ENCODE measurements around the gene PDCD11. TPM values are rescaled to one million over a fixed set of nuclear protein-coding genes. Genes with fewer than 3 reads are reported as not detected.
"Not testable (repeated sequence)": the region's sequence is repeated elsewhere in the genome, so short reads cannot be mapped to it uniquely, and the experiment has no call there.

PDCD11 gene
- total and polyA plus RNA-seq, 4 donors = 8.3 to 20.9 (median 9.8) TPM

DNA sequence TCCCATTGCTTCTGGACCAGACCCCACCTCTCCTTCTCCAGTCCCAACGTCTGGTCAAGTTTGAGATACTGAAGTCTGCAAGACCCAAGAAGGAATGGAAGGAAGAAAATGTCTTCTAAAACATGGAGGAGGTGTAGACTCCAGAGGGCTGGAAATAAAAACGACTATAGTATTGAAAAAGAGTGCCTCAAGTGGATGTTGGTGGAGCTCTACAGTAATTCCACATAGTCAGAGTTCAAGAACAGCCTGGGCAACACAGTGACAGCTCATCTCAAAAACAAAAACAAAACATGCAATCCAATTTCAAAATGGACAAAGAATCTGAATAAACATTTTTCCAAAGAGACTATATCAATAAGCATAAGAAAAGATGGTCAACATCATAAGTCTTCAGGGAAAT lies 43.1 kb upstream of the PDCD11 start:
- H3K4me3 ChIP-seq (ENCODE audit: low read depth in 1 of 3, low read length in 3 of 3) = no peak overlapping the region
- 44% methylated on average over 2 of the region's 2 CpGs for WGBS
- no peak overlapping the region for H3K9ac ChIP-seq (ENCODE audit: low read depth in 1 of 2, low read length in 2 of 2)
- DNase-seq (ENCODE audit: low spot score) = no peak
- H3K4me1 ChIP-seq (ENCODE audit: control insufficient read depth in 4 of 4, insufficient read depth in 4 of 4, low read length in 3 of 4) = peaks cover 2 to 10% (median 5%) of the 10 kb centered on the region in 4 donors
- TF ChIP-seq HNF4A (conservative IDR thresholded peaks at IDR 0.05) (no peak), JUND (IDR thresholded peaks at IDR 0.05) (no peak), YY1 (IDR thresholded peaks at IDR 0.05) (no peak), RXRA (IDR thresholded peaks at IDR 0.05) (no peak)
- TF ChIP-seq, protein P1, sequence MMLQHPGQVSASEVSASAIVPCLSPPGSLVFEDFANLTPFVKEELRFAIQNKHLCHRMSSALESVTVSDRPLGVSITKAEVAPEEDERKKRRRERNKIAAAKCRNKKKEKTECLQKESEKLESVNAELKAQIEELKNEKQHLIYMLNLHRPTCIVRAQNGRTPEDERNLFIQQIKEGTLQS (IDR thresholded peaks at IDR 0.05) = no peak
- TF ChIP-seq, protein P2, sequence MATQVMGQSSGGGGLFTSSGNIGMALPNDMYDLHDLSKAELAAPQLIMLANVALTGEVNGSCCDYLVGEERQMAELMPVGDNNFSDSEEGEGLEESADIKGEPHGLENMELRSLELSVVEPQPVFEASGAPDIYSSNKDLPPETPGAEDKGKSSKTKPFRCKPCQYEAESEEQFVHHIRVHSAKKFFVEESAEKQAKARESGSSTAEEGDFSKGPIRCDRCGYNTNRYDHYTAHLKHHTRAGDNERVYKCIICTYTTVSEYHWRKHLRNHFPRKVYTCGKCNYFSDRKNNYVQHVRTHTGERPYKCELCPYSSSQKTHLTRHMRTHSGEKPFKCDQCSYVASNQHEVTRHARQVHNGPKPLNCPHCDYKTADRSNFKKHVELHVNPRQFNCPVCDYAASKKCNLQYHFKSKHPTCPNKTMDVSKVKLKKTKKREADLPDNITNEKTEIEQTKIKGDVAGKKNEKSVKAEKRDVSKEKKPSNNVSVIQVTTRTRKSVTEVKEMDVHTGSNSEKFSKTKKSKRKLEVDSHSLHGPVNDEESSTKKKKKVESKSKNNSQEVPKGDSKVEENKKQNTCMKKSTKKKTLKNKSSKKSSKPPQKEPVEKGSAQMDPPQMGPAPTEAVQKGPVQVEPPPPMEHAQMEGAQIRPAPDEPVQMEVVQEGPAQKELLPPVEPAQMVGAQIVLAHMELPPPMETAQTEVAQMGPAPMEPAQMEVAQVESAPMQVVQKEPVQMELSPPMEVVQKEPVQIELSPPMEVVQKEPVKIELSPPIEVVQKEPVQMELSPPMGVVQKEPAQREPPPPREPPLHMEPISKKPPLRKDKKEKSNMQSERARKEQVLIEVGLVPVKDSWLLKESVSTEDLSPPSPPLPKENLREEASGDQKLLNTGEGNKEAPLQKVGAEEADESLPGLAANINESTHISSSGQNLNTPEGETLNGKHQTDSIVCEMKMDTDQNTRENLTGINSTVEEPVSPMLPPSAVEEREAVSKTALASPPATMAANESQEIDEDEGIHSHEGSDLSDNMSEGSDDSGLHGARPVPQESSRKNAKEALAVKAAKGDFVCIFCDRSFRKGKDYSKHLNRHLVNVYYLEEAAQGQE (IDR thresholded peaks at IDR 0.05) = no peak
- TF ChIP-seq, protein P3, sequence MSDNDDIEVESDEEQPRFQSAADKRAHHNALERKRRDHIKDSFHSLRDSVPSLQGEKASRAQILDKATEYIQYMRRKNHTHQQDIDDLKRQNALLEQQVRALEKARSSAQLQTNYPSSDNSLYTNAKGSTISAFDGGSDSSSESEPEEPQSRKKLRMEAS (IDR thresholded peaks at IDR 0.05) = no peak
- no peaks in the 10 kb centered on the region for H3K27me3 ChIP-seq (ENCODE audit: control insufficient read depth in 4 of 4, insufficient read depth in 4 of 4, low read length in 3 of 4)
- no peaks in the 10 kb centered on the region for H3K9me3 ChIP-seq (ENCODE audit: control insufficient read depth in 4 of 4, low read length in 3 of 4)
- H3K36me3 ChIP-seq (ENCODE audit: control insufficient read depth in 4 of 4, insufficient read depth in 3 of 4, low read depth in 1 of 4, low read length in 3 of 4) = peaks cover 0 to 2% (median 0%) of the 10 kb centered on the region in 4 donors
- H3K27ac ChIP-seq (ENCODE audit: low read depth in 1 of 2, low read length in 2 of 2) = no peak overlapping the region

DNA sequence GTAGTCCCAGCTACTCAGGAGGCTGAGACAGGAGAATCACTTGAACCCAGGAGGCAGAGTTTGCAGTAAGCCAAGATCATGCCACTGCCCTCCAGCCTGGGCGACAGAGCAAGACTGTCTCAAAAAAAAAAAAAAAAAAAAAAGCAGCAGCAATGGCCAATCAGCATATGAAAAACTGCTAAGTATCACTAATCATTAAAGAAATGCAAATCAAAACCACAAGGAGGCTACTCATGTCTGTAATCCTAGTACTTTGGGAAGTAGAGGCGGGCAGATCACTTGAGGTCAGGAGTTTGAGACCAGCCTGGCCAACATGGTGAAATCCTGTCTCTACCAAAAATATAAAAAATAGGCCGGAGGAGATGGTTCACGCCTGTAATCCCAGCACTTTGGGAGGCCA lies 41.9 kb upstream of the PDCD11 start:
- H3K36me3 ChIP-seq (ENCODE audit: control insufficient read depth in 4 of 4, insufficient read depth in 3 of 4, low read depth in 1 of 4, low read length in 3 of 4); H3K27me3 ChIP-seq (ENCODE audit: control insufficient read depth in 4 of 4, insufficient read depth in 4 of 4, low read length in 3 of 4); H3K9ac ChIP-seq (ENCODE audit: low read depth in 1 of 2, low read length in 2 of 2); DNase-seq (ENCODE audit: low spot score); H3K27ac ChIP-seq (ENCODE audit: low read depth in 1 of 2, low read length in 2 of 2); H3K9me3 ChIP-seq (ENCODE audit: control insufficient read depth in 4 of 4, low read length in 3 of 4); H3K4me3 ChIP-seq (ENCODE audit: low read depth in 1 of 3, low read length in 3 of 3): not testable (repeated sequence)
- H3K4me1 ChIP-seq (ENCODE audit: control insufficient read depth in 4 of 4, insufficient read depth in 4 of 4, low read length in 3 of 4) = peaks cover under 1 to 10% (median 4%) of the 10 kb centered on the region in 4 donors
- 95% methylated on average over 4 of the region's 4 CpGs for WGBS

DNA sequence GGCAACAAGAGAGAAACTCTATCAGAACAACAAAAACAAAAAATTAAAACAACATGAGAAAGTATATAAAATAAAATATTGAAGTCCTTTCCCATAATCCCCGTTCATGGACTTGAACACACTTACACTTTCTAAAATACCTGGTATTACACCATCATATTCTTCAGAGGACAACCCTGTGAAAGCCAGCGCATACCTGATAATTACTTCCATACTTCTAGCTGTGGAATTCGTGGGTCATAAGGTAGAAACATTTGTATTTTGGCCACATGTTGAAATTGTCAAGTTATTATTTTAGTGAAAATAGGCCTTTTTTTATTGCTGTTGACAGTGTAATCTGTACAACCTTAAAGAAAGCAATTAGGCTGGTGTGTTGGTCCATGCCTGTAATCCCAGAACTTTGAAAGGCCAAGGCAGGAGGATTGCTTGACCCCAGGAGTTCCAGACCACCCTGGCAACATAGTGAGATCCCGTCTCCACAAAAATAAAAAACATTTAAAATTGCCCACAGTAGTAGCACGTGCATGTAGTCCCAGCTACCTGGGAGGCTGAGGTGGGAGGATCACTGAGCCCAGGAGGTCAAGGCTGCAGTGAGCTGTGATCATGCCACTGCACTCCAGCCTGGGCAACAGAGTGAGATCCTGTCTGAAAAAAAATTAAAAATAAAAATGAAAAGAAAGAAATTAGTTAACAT lies 40.4 kb upstream of the PDCD11 start:
- no peak overlapping the region for H3K4me3 ChIP-seq (ENCODE audit: low read depth in 1 of 3, low read length in 3 of 3)
- TF ChIP-seq HNF4A (conservative IDR thresholded peaks at IDR 0.05) = no peak
- 83% methylated on average over 5 of the region's 5 CpGs for WGBS
- peaks cover 0 to 5% (median 3%) of the 10 kb centered on the region in 4 donors for H3K4me1 ChIP-seq (ENCODE audit: control insufficient read depth in 4 of 4, insufficient read depth in 4 of 4, low read length in 3 of 4)
- no peak overlapping the region for H3K9ac ChIP-seq (ENCODE audit: low read depth in 1 of 2, low read length in 2 of 2)
- DNase-seq (ENCODE audit: low spot score) = no peak
- H3K9me3 ChIP-seq (ENCODE audit: control insufficient read depth in 4 of 4, low read length in 3 of 4) = no peaks in the 10 kb centered on the region
- no peaks in the 10 kb centered on the region for H3K36me3 ChIP-seq (ENCODE audit: control insufficient read depth in 4 of 4, insufficient read depth in 3 of 4, low read depth in 1 of 4, low read length in 3 of 4)
- no peaks in the 10 kb centered on the region for H3K27me3 ChIP-seq (ENCODE audit: control insufficient read depth in 4 of 4, insufficient read depth in 4 of 4, low read length in 3 of 4)
- no peak overlapping the region for H3K27ac ChIP-seq (ENCODE audit: low read depth in 1 of 2, low read length in 2 of 2)

DNA sequence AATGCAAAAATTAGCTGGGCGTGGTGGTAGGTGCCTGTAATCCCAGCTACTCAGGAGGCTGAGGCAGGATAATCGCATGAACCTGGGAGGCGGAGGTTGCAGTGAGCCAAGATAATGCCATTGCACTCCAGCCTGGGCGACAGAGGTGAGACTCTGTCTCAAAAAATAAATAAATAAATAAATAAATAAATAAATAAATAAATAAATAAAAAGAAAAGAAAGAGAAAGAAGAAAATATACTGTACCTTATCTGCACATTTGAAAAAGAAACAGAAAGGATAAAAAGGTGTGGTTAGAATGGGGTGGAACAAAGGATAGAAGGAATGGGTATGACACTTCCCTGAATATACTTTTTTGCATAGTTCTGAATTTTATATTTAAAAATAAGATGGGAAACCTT lies 36.9 kb upstream of the PDCD11 start:
- not testable (repeated sequence) for DNase-seq (ENCODE audit: low spot score); H3K9me3 ChIP-seq (ENCODE audit: control insufficient read depth in 4 of 4, low read length in 3 of 4); H3K4me3 ChIP-seq (ENCODE audit: low read depth in 1 of 3, low read length in 3 of 3); H3K27ac ChIP-seq (ENCODE audit: low read depth in 1 of 2, low read length in 2 of 2); H3K9ac ChIP-seq (ENCODE audit: low read depth in 1 of 2, low read length in 2 of 2); H3K36me3 ChIP-seq (ENCODE audit: control insufficient read depth in 4 of 4, insufficient read depth in 3 of 4, low read depth in 1 of 4, low read length in 3 of 4); H3K4me1 ChIP-seq (ENCODE audit: control insufficient read depth in 4 of 4, insufficient read depth in 4 of 4, low read length in 3 of 4); H3K27me3 ChIP-seq (ENCODE audit: control insufficient read depth in 4 of 4, insufficient read depth in 4 of 4, low read length in 3 of 4)
- WGBS = 94% methylated on average over 4 of the region's 4 CpGs

DNA sequence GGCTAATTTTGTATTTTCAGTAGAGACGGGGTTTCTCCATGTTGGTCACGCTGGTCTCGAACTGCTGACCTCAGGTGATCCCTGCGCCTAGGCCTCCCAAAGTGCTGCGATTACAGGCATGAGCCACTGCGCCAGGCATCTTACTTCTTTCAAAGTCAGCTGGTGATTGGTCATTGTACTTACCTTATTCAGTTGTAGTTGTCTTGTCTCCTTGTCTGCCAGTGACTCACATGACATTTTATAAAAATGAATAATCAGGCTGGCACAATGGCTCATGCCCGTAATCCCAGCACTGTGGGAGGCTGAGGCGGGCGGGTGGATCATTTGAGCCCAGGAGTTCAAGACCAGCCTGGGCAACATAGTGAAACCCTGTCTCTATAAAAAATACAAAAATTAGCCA lies 35.6 kb upstream of the PDCD11 start:
- 96% methylated on average over 9 of the region's 9 CpGs for WGBS
- not testable (repeated sequence) for H3K9me3 ChIP-seq (ENCODE audit: control insufficient read depth in 4 of 4, low read length in 3 of 4); H3K36me3 ChIP-seq (ENCODE audit: control insufficient read depth in 4 of 4, insufficient read depth in 3 of 4, low read depth in 1 of 4, low read length in 3 of 4); H3K27me3 ChIP-seq (ENCODE audit: control insufficient read depth in 4 of 4, insufficient read depth in 4 of 4, low read length in 3 of 4); H3K9ac ChIP-seq (ENCODE audit: low read depth in 1 of 2, low read length in 2 of 2); H3K27ac ChIP-seq (ENCODE audit: low read depth in 1 of 2, low read length in 2 of 2); H3K4me1 ChIP-seq (ENCODE audit: control insufficient read depth in 4 of 4, insufficient read depth in 4 of 4, low read length in 3 of 4); H3K4me3 ChIP-seq (ENCODE audit: low read depth in 1 of 3, low read length in 3 of 3); DNase-seq (ENCODE audit: low spot score)

Data from liver (tissue), 9 donors.